ENCODE measurements around the gene MAP1A.

- TF ChIP-seq CTCF (IDR thresholded peaks at IDR 0.05) (no peak), POLR2AphosphoS5 (IDR thresholded peaks at IDR 0.05) (no peak), EP300 (IDR thresholded peaks at IDR 0.05) (no peak)
Measured at GRCh38 chr15:43489191-43489590, 28.2 kb upstream of the MAP1A start.

All from gastroesophageal sphincter (tissue), 3 donors.